GM12873 (cell line): Measurements from ENCODE around the gene SPOCK1.

Source experiments
- CTCF ChIP-seq: IDR thresholded peaks from 2 replicates; pipeline ENCODE4 v1.5.1; 2012; ENCODE audit warnings: low read depth, mild to moderate bottlenecking, moderate library complexity, low read length, control low read depth; ENCODE audit not compliant: insufficient read depth; ENCODE audit errors: missing control alignments

Gene SPOCK1

GRCh38 chr5:137014731-137015130 lies 484.4 kb downstream of the SPOCK1 start:
- no peak for TF ChIP-seq CTCF

DNA sequence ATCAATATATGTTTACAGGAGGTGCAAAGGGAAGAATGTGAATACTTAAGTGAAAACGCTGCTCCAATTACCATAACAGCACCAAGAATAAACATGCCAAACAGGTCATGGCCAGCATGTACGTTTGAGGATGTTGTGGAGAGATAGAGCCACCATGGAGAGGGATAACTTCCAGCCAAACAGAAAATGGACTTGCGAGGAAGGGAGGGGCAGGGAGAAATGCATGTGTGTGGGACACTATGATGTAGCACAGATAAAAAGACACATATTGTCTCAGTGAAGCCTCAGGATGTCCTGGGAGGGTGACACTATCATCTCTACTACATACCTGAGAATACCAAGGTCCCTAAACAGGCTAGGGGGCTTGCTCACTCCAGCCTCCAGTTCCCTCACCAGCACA lies 488.9 kb downstream of the SPOCK1 start:
- TF ChIP-seq CTCF, result no peak

- TF ChIP-seq CTCF, result no peak
These were observed 494.8 kb downstream of the SPOCK1 start for GRCh38 chr5:137004279-137004678.

DNA sequence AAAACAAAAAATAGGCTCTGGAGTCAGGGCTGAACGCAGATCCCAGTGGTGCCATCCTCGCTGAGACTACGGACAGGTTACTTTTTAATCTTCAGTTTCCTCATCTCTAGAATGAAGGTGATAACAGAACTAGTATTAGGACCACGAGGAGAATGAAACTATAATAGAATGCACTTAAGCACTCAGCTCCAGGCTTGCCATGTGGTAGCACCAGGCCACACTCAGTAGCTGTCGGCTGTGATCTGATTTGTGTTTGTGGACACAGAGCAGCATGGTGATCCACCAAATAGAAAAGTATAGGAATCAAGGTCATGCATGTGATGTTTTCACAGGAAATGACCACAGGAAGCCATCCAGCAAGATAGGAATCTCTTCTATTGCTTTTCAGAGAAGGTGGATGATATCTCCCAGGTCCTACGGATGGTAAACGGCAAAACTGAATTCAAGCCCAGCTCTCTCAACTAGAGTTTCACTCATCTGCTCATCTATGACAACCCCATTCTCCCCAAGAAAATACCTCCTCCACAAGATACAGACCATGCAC lies 498.0 kb downstream of the SPOCK1 start:
- TF ChIP-seq CTCF, result no peak

DNA sequence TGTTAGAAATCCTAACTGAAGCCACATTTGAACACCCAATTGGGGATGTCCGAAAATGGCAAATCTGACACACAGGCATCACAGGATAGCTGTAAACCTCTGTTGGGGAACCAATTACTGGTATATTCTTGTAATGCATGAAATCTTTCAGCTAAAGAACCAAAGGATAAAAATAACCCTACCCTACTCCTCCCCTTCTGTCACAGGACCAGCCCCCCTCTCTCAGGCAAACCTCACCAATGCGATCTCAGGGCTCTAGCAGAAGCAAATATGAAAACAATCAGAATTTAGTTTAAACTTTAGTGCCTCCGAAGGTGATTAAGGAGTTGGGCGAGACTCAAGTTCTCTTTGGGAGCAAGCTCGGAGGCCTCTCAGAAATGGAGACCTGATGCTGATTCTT lies 499.3 kb downstream of the SPOCK1 start:
- no peak for TF ChIP-seq CTCF

DNA sequence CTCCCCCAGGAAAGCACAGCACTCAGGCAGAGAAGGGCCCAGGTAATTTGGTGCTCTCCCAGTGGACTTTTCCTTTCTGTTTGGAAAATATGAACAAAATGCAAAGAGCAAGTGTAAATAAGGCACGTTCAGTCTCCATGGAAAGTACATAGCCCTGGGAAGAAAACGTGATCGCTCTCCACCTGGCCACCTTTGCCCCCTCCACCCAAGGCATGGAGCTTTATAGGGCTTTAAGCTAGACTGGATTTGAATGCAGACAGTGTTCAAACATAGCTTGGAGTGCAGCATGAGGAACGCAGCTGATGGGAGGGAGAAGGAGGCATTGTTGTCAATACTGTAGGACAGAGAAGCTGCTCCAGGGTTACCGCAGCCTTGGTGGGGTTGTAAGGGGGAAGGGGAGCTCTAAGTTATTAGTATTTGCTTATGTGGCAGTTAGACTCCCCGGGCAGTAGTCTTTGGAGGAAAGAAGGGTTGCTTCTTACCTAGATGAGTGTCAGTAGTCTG lies 500.2 kb downstream of the SPOCK1 start:
- no peak for TF ChIP-seq CTCF

DNA sequence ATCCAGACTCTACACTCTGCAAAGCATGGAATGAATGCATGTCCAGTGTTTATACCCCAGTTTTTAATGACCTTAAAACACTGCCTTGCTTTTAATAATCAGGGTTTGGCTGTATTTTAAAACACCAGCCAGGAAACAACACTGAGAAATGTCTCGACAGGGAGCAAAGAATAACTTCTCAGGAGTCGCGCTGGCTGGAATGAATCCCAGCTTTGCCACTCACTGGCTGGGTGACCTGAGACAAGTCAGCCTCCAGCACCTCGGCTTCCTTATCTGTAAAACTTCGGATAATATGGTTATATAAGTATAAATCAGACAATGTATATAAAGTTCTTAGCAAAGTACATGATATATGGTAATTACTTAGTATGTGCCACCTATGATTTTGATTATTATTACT lies 505.0 kb downstream of the SPOCK1 start:
- TF ChIP-seq CTCF, result no peak
